Measurements from ENCODE around the gene ABCE1. TPM values are rescaled to one million over a fixed set of nuclear protein-coding genes. Genes with fewer than 3 reads are reported as not detected.

Gene ABCE1
- total RNA-seq, 2 donors from 2014 or later = 47.2 to 50.4 TPM

- 89 to 93% methylated on average over 2 of the region's 2 CpGs for WGBS, 2 donors
- peaks cover 13% of the 10 kb centered on the region for H3K4me1 ChIP-seq
Observed at GRCh38 chr4:145168581-145169187, 70.6 kb downstream of the ABCE1 start.

GRCh38 chr4:145170223-145170622, 72.1 kb downstream of the ABCE1 start:
- Histone ChIP-seq H3K27me3 (no peaks in the 10 kb centered on the region), H3K9me3 (no peaks in the 10 kb centered on the region), H3K27ac (no peak overlapping the region), H3K36me3 (replicated peaks in 1 of 2; ENCODE audit: insufficient read depth in 1 of 2, low read depth in 2 of 2) (peaks cover 0 to 9% of the 10 kb centered on the region in 2 donors), H3K4me3 (no peak overlapping the region), H3K4me1 (peaks cover 16% of the 10 kb centered on the region)
- TF ChIP-seq CTCF (IDR thresholded peaks at IDR 0.05) (no peak), POLR2A (IDR thresholded peaks at IDR 0.05) (no peak)
- no peak for DNase-seq
- ATAC-seq = no peak
- 67 to 85% methylated on average over 1 of the region's 1 CpG for WGBS, 2 donors
- intact Hi-C loops (cut with DNase I) = no loop called here

More at GRCh38 chr4:145168581-145169187, 70.6 kb downstream of the ABCE1 start:
- TF ChIP-seq CTCF (IDR thresholded peaks at IDR 0.05) (no peak), POLR2A (IDR thresholded peaks at IDR 0.05) (no peak)
- peaks cover 0 to 9% of the 10 kb centered on the region in 2 donors for H3K36me3 ChIP-seq (replicated peaks in 1 of 2; ENCODE audit: insufficient read depth in 1 of 2, low read depth in 2 of 2)
- H3K27ac ChIP-seq = no peak overlapping the region
- no peak for DNase-seq
- no peak overlapping the region for H3K4me3 ChIP-seq
- no peak for ATAC-seq
- no peaks in the 10 kb centered on the region for H3K27me3 ChIP-seq
- H3K9me3 ChIP-seq = no peaks in the 10 kb centered on the region
- intact Hi-C loops (cut with DNase I) = no loop called here

- 33 to 38% methylated on average over 1 of the region's 1 CpG for WGBS, 2 donors
- no peak for TF ChIP-seq CTCF (IDR thresholded peaks at IDR 0.05)
- no peak for TF ChIP-seq POLR2A (IDR thresholded peaks at IDR 0.05)
- ATAC-seq (peak; percentile 93), DNase-seq (peak; percentile 59 to 81 (median 67))
- Histone ChIP-seq H3K27ac (peak overlapping the region in 1 of 4 donors; percentile 52), H3K36me3 (replicated peaks in 1 of 2; ENCODE audit: insufficient read depth in 1 of 2, low read depth in 2 of 2) (peaks cover 0 to 9% of the 10 kb centered on the region in 2 donors), H3K9me3 (no peaks in the 10 kb centered on the region), H3K4me1 (peaks cover 33% of the 10 kb centered on the region), H3K27me3 (no peaks in the 10 kb centered on the region), H3K4me3 (no peak overlapping the region)
- intact Hi-C loops (cut with DNase I) = no loop called here
Observed at GRCh38 chr4:145171911-145172310, 73.8 kb downstream of the ABCE1 start.

GRCh38 chr4:145176641-145177432, 78.7 kb downstream of the ABCE1 start:
- Histone ChIP-seq H3K4me1 (peaks cover 50% of the 10 kb centered on the region), H3K36me3 (replicated peaks in 1 of 2; ENCODE audit: insufficient read depth in 1 of 2, low read depth in 2 of 2) (no peaks in the 10 kb centered on the region), H3K4me3 (no peak overlapping the region), H3K27ac (peak overlapping the region; percentile 18 to 99 (median 98)), H3K27me3 (no peaks in the 10 kb centered on the region), H3K9me3 (no peaks in the 10 kb centered on the region)
- peak in 1 of 4 donors; percentile 22 for DNase-seq
- WGBS, 2 donors = 35 to 43% methylated on average over 9 of the region's 9 CpGs
- no peak for ATAC-seq
- intact Hi-C loops (cut with DNase I) = no loop called here
- TF ChIP-seq CTCF (IDR thresholded peaks at IDR 0.05) (no peak), POLR2A (IDR thresholded peaks at IDR 0.05) (no peak)
